Measurements from ENCODE around the gene CTSL. TPM values are rescaled to one million over a fixed set of nuclear protein-coding genes. Genes with fewer than 3 reads are reported as not detected.

The CTSL gene
- total and polyA plus RNA-seq, 2 of the 13 experiments (the other 11 are each of a cell fraction or from before 2014, with no cell fraction given), result 78.1 to 113 TPM

GRCh38 chr9:87678650-87679355, 47.1 kb upstream of the CTSL start (continued):
- TF ChIP-seq, protein P1, sequence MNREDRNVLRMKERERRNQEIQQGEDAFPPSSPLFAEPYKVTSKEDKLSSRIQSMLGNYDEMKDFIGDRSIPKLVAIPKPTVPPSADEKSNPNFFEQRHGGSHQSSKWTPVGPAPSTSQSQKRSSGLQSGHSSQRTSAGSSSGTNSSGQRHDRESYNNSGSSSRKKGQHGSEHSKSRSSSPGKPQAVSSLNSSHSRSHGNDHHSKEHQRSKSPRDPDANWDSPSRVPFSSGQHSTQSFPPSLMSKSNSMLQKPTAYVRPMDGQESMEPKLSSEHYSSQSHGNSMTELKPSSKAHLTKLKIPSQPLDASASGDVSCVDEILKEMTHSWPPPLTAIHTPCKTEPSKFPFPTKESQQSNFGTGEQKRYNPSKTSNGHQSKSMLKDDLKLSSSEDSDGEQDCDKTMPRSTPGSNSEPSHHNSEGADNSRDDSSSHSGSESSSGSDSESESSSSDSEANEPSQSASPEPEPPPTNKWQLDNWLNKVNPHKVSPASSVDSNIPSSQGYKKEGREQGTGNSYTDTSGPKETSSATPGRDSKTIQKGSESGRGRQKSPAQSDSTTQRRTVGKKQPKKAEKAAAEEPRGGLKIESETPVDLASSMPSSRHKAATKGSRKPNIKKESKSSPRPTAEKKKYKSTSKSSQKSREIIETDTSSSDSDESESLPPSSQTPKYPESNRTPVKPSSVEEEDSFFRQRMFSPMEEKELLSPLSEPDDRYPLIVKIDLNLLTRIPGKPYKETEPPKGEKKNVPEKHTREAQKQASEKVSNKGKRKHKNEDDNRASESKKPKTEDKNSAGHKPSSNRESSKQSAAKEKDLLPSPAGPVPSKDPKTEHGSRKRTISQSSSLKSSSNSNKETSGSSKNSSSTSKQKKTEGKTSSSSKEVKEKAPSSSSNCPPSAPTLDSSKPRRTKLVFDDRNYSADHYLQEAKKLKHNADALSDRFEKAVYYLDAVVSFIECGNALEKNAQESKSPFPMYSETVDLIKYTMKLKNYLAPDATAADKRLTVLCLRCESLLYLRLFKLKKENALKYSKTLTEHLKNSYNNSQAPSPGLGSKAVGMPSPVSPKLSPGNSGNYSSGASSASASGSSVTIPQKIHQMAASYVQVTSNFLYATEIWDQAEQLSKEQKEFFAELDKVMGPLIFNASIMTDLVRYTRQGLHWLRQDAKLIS (CRISPR knock-in tag; IDR thresholded peaks at IDR 0.05), result no peak
- TF ChIP-seq ETV6 (CRISPR knock-in tag; conservative IDR thresholded peaks at IDR 0.05), result no peak
- TF ChIP-seq CC2D1A (CRISPR knock-in tag; IDR thresholded peaks at IDR 0.05), result no peak
- no peak for TF ChIP-seq SRY (CRISPR knock-in tag; IDR thresholded peaks at IDR 0.05)
- no peak for TF ChIP-seq NFAT5 (CRISPR knock-in tag; IDR thresholded peaks at IDR 0.05)
- no peak for TF ChIP-seq U2AF2 (IDR thresholded peaks at IDR 0.05; ENCODE audit: low read depth, low read length)
- TF ChIP-seq SSRP1 (CRISPR knock-in tag; IDR thresholded peaks at IDR 0.05), result 0 out of 2 replicates have a peak, but pooled peaks have one; percentile 27
- TF ChIP-seq POGZ (CRISPR knock-in tag; IDR thresholded peaks at IDR 0.05), result no peak
- TF ChIP-seq TRIM24 (CRISPR knock-in tag; IDR thresholded peaks at IDR 0.05), result no peak
- TF ChIP-seq BCL3 (CRISPR knock-in tag; IDR thresholded peaks at IDR 0.05), result no peak
- TF ChIP-seq, protein P2, sequence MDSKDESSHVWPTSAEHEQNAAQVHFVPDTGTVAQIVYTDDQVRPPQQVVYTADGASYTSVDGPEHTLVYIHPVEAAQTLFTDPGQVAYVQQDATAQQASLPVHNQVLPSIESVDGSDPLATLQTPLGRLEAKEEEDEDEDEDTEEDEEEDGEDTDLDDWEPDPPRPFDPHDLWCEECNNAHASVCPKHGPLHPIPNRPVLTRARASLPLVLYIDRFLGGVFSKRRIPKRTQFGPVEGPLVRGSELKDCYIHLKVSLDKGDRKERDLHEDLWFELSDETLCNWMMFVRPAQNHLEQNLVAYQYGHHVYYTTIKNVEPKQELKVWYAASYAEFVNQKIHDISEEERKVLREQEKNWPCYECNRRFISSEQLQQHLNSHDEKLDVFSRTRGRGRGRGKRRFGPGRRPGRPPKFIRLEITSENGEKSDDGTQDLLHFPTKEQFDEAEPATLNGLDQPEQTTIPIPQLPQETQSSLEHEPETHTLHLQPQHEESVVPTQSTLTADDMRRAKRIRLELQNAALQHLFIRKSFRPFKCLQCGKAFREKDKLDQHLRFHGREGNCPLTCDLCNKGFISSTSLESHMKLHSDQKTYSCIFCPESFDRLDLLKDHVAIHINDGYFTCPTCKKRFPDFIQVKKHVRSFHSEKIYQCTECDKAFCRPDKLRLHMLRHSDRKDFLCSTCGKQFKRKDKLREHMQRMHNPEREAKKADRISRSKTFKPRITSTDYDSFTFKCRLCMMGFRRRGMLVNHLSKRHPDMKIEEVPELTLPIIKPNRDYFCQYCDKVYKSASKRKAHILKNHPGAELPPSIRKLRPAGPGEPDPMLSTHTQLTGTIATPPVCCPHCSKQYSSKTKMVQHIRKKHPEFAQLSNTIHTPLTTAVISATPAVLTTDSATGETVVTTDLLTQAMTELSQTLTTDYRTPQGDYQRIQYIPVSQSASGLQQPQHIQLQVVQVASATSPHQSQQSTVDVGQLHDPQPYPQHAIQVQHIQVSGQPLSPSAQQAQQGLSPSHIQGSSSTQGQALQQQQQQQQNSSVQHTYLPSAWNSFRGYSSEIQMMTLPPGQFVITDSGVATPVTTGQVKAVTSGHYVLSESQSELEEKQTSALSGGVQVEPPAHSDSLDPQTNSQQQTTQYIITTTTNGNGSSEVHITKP (CRISPR knock-in tag; IDR thresholded peaks at IDR 0.05; ENCODE audit: low read depth), result no peak
- TF ChIP-seq, protein P3, sequence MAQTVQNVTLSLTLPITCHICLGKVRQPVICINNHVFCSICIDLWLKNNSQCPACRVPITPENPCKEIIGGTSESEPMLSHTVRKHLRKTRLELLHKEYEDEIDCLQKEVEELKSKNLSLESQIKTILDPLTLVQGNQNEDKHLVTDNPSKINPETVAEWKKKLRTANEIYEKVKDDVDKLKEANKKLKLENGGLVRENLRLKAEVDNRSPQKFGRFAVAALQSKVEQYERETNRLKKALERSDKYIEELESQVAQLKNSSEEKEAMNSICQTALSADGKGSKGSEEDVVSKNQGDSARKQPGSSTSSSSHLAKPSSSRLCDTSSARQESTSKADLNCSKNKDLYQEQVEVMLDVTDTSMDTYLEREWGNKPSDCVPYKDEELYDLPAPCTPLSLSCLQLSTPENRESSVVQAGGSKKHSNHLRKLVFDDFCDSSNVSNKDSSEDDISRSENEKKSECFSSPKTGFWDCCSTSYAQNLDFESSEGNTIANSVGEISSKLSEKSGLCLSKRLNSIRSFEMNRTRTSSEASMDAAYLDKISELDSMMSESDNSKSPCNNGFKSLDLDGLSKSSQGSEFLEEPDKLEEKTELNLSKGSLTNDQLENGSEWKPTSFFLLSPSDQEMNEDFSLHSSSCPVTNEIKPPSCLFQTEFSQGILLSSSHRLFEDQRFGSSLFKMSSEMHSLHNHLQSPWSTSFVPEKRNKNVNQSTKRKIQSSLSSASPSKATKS (CRISPR knock-in tag; IDR thresholded peaks at IDR 0.05), result no peak
